ENCODE data around the gene IKZF1. TPM values are rescaled to one million over a fixed set of nuclear protein-coding genes. Genes with fewer than 3 reads are reported as not detected.

The IKZF1 gene
- polyA plus RNA-seq, 2 of the 4 experiments (the other 2 are of a cell fraction), result not detected

DNA sequence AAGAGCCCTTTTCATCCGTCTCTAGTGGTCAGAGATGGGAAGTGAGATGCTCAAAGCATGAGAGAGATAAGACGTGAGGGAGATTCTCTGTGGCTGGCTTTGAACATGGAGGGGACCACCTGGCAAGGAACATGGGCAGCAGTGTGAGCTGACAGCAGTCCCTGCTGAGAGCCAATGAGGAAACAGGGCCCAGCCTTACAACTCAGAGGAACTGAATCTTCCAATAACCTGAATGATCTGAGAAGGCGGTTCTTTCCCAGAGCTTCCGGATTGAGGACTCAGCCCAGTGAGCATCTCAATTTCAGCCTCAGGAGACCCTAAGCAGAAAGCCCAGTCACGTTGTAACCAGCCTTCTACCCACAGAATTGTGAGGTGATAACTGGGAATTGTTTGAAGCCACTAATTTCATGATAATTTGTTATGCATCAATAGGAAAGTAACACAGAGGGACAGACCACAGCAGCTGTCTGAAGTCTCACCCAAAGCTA is 33.9 kb upstream of the IKZF1 start:
- TF ChIP-seq CHD2 (IDR thresholded peaks at IDR 0.05; ENCODE audit: low read length, partially characterized antibody) (no peak), CHD4 (IDR thresholded peaks at IDR 0.05; ENCODE audit: borderline replicate concordance) (no peak), RFX5 (IDR thresholded peaks at IDR 0.05) (no peak), CTCF (IDR thresholded peaks at IDR 0.05) (no peak), HOXB13 (CRISPR knock-in tag; IDR thresholded peaks at IDR 0.05; ENCODE audit: low read depth) (no peak), POLR2AphosphoS2 (conservative IDR thresholded peaks at IDR 0.05; ENCODE audit: low read length) (no peak), EHMT2 (IDR thresholded peaks at IDR 0.05; ENCODE audit: low read depth) (no peak), HOXB5 (CRISPR knock-in tag; IDR thresholded peaks at IDR 0.05) (no peak)
- TF ChIP-seq, protein P1, sequence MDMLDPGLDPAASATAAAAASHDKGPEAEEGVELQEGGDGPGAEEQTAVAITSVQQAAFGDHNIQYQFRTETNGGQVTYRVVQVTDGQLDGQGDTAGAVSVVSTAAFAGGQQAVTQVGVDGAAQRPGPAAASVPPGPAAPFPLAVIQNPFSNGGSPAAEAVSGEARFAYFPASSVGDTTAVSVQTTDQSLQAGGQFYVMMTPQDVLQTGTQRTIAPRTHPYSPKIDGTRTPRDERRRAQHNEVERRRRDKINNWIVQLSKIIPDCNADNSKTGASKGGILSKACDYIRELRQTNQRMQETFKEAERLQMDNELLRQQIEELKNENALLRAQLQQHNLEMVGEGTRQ (IDR thresholded peaks at IDR 0.05), result no peak
- TF ChIP-seq, protein P2, sequence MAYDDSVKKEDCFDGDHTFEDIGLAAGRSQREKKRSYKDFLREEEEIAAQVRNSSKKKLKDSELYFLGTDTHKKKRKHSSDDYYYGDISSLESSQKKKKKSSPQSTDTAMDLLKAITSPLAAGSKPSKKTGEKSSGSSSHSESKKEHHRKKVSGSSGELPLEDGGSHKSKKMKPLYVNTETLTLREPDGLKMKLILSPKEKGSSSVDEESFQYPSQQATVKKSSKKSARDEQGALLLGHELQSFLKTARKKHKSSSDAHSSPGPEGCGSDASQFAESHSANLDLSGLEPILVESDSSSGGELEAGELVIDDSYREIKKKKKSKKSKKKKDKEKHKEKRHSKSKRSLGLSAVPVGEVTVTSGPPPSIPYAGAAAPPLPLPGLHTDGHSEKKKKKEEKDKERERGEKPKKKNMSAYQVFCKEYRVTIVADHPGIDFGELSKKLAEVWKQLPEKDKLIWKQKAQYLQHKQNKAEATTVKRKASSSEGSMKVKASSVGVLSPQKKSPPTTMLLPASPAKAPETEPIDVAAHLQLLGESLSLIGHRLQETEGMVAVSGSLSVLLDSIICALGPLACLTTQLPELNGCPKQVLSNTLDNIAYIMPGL (CRISPR knock-in tag; IDR thresholded peaks at IDR 0.05; ENCODE audit: borderline replicate concordance), result no peak
- Histone ChIP-seq H3K4me2 (no peak overlapping the region), H3K4me3 (no peak overlapping the region), H3K4me1 (no peaks in the 10 kb centered on the region), H3K27ac (no peak overlapping the region), H3K9me3 (no peaks in the 10 kb centered on the region)
- ChIA-PET POLR2A (no interaction called here), CTCF (no interaction called here)
- no peak for FAIRE-seq
- WGBS (ENCODE audit: missing lambda C conversion rate), result 24% methylated on average over 5 of the region's 5 CpGs
- no peak for ATAC-seq
- no peak for DNase-seq (ENCODE audit: low read depth in 1 of 2, low spot score in 1 of 2)

DNA sequence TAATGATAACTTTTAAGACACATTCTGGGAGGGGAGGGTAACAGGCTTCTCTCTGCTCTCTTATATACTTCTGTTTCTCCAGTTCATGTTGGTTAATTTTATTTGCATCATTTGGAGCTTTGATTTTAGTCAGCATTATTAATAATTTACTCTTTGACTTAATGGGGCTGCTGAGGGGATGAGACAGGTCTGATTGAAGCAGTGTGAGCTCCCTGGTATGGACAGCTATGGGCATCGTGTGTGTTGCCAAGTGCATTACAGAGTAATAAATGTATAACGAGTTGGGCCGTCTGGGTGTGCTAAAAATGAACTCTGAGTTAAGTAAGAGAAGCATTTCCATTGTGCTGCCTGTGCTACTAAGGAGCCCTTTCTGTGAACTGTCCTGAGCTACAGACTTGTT is 31.7 kb upstream of the IKZF1 start:
- WGBS (ENCODE audit: missing lambda C conversion rate), result 0% methylated on average over 3 of the region's 3 CpGs
- CTCF ChIA-PET, result interaction anchor here (1.6 kb wide), 1 partner anchor 145 kb away, joined by 4 read pairs; no protein-coding TSS in a partner anchor

DNA sequence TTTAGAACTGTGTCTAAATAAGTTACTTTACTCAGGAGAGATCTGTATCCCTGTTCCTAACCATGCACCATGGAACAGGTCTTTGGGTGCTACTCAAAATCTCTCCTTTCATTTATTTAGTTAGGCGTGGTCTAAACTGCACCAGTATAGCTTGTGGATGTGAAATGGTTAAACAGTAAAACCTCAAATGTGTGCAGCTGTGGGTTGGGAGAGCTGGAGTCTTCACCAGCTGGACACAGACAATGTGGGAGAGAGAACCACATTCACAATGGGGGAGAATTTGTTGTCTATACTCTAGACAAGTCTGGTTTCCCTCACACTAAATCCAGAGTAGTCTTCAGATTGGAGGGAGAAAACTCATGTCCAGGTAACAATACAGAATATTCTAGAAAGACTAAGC is 31.2 kb upstream of the IKZF1 start:
- no peak for FAIRE-seq
- 0% methylated on average over 1 of the region's 1 CpG for WGBS (ENCODE audit: missing lambda C conversion rate)
- POLR2A ChIA-PET, result no interaction called here
- TF ChIP-seq RARB (CRISPR knock-in tag; IDR thresholded peaks at IDR 0.05), result no peak
- no peak for TF ChIP-seq HEYL (CRISPR knock-in tag; IDR thresholded peaks at IDR 0.05)
- TF ChIP-seq FOSB (CRISPR knock-in tag; IDR thresholded peaks at IDR 0.05), result no peak
- TF ChIP-seq CBX2 (IDR thresholded peaks at IDR 0.05; ENCODE audit: borderline replicate concordance, low read depth), result no peak
- TF ChIP-seq ATOH8 (CRISPR knock-in tag; IDR thresholded peaks at IDR 0.05; ENCODE audit: low read depth), result no peak
- no peak for TF ChIP-seq ELK1 (IDR thresholded peaks at IDR 0.05; ENCODE audit: low read depth, low read length)
- TF ChIP-seq SREBF2 (IDR thresholded peaks at IDR 0.05), result no peak

More for the DNA sequence above, 31.7 kb upstream of the IKZF1 start:
- Histone ChIP-seq H3K27ac (no peak overlapping the region), H3K4me2 (no peak overlapping the region), H3K4me1 (no peaks in the 10 kb centered on the region), H3K4me3 (no peak overlapping the region), H3K9me3 (no peaks in the 10 kb centered on the region)
- DNase-seq (ENCODE audit: low read depth in 1 of 2, low spot score in 1 of 2) (no peak), FAIRE-seq (no peak), ATAC-seq (no peak)
- no peak for TF ChIP-seq FOSB (CRISPR knock-in tag; IDR thresholded peaks at IDR 0.05)
- no peak for TF ChIP-seq BCL3 (IDR thresholded peaks at IDR 0.05)
- TF ChIP-seq CBX2 (IDR thresholded peaks at IDR 0.05; ENCODE audit: borderline replicate concordance, low read depth), result no peak
- no peak for TF ChIP-seq HDAC2 (IDR thresholded peaks at IDR 0.05)
- TF ChIP-seq EHMT2 (IDR thresholded peaks at IDR 0.05; ENCODE audit: low read depth), result no peak
- TF ChIP-seq JUN (IDR thresholded peaks at IDR 0.05), result no peak
- TF ChIP-seq TFCP2L1 (CRISPR knock-in tag; IDR thresholded peaks at IDR 0.05), result no peak
- no peak for TF ChIP-seq ESRRA (IDR thresholded peaks at IDR 0.05; ENCODE audit: borderline replicate concordance, low read length)
- POLR2A ChIA-PET, result no interaction called here

More for the DNA sequence above, 31.2 kb upstream of the IKZF1 start:
- ATAC-seq (no peak), DNase-seq (ENCODE audit: low read depth in 1 of 2, low spot score in 1 of 2) (no peak)
- H3K27ac ChIP-seq, result no peak overlapping the region
- H3K9me3 ChIP-seq, result no peaks in the 10 kb centered on the region
- H3K4me1 ChIP-seq, result no peaks in the 10 kb centered on the region
- no peak overlapping the region for H3K4me2 ChIP-seq
- no peak overlapping the region for H3K4me3 ChIP-seq
- CTCF ChIA-PET, result interaction anchor here (1.6 kb wide), 1 partner anchor 145 kb away, joined by 4 read pairs; no protein-coding TSS in a partner anchor
